A549 (cell line): ENCODE results near the gene ODAD2. TPM values are rescaled to one million over a fixed set of nuclear protein-coding genes. Genes with fewer than 3 reads are reported as not detected.
"Not testable (repeated sequence)": the region's sequence is repeated elsewhere in the genome, so short reads cannot be mapped to it uniquely, and the experiment has no call there.

ENCODE experiments used
- ATAC-seq, 2 experiments: fragments of 200-7000 bp in 1 of 2; fragments of >200 bp in 1 of 2; cut with Nextera tagmentation in 1 of 2; cut with Tn5 transposase in 1 of 2; 3 replicates each; pipeline versions ENCODE4 v1.8.0 to v1.9.1; 2018 to 2020; ENCODE audit warnings: mild to moderate bottlenecking in 1 of 2, moderate library complexity in 1 of 2
- CTCF ChIA-PET: fragments of 300-600 bp; sonication (Branson Sonifier 250); formaldehyde crosslinking; extraction: SDS; loops from one replicate; lab custom pipeline; 2021; ENCODE audit warnings: antibody characterized with exemption, inconsistent platforms; lab: Yijun Ruan, JAX
- POLR2A ChIA-PET: fragments of 350-600 bp; formaldehyde crosslinking; extraction: SDS; loops from one replicate; lab custom pipeline; 2021; ENCODE audit warnings: antibody characterized with exemption, inconsistent platforms; lab: Yijun Ruan, JAX
- DNase-seq, 2 experiments: peaks; one replicate each; pipeline versions ENCODE4 v3.0.0 to v3.0.0-alpha.2; 2011 to 2016; ENCODE audit warnings: low read depth in 1 of 2, low spot score in 1 of 2
- FAIRE-seq: peaks from 2 replicates; lab custom pipeline; 2011; peaks lifted over from hg19 to GRCh38; lab: Jason Lieb, UNC
- H3K27ac ChIP-seq, 2 experiments: fragments of >200 bp; sonication (Bioruptor Twin); formaldehyde crosslinking; 3 replicates each; pipeline ENCODE4 v1.5.1; 2016 to 2017
- H3K4me1 ChIP-seq: fragments of >200 bp; sonication (Bioruptor Twin); formaldehyde crosslinking; 3 replicates; pipeline ENCODE4 v1.6.1; 2016
- H3K4me2 ChIP-seq: fragments of >200 bp; sonication (Bioruptor Twin); formaldehyde crosslinking; 3 replicates; pipeline ENCODE4 v1.6.1; 2016
- H3K4me3 ChIP-seq: fragments of >200 bp; sonication (Bioruptor Twin); formaldehyde crosslinking; 3 replicates; pipeline ENCODE4 v1.5.1; 2016
- H3K9me3 ChIP-seq: fragments of >200 bp; sonication (Bioruptor Twin); formaldehyde crosslinking; 3 replicates; pipeline ENCODE4 v1.6.1; 2016
- BHLHE40 ChIP-seq: IDR thresholded peaks from 2 replicates; pipeline ENCODE4 v1.6.1; 2012; ENCODE audit warnings: low read depth, low read length, inconsistent platforms
- CBX2 ChIP-seq: fragments of 200-600 bp; sonication (generic); IDR thresholded peaks from 2 replicates; pipeline ENCODE4 v1.6.1; 2016; ENCODE audit warnings: low read depth, mild to moderate bottlenecking, borderline replicate concordance
- CBX8 ChIP-seq: fragments of 200-600 bp; sonication (generic); IDR thresholded peaks from 2 replicates; pipeline ENCODE4 v1.6.1; 2016
- CHD4 ChIP-seq: fragments of 200-600 bp; sonication (generic); IDR thresholded peaks from 2 replicates; pipeline ENCODE4 v1.6.1; 2016; ENCODE audit warnings: antibody characterized with exemption, mild to moderate bottlenecking, borderline replicate concordance
- CTCF ChIP-seq: fragments of >200 bp; sonication (Bioruptor Twin); formaldehyde crosslinking; IDR thresholded peaks from 3 replicates; pipeline ENCODE4 v1.5.1; 2016
- EP300 ChIP-seq, 2 experiments: fragments of >200 bp; sonication (Bioruptor Twin); formaldehyde crosslinking; IDR thresholded peaks; 2 replicates in 1 of 2; 3 replicates in 1 of 2; pipeline ENCODE4 v1.6.1; 2016 to 2017
- ESRRA ChIP-seq: fragments of 150-350 bp; IDR thresholded peaks from 2 replicates; pipeline ENCODE4 v1.6.1; 2014; ENCODE audit warnings: mild to moderate bottlenecking, low read length, borderline replicate concordance
- FOSL2 ChIP-seq, 2 experiments: fragments of 450-650 bp in 1 of 2; fragments of >200 bp in 1 of 2; sonication (Bioruptor Twin) in 1 of 2; formaldehyde crosslinking; IDR thresholded peaks; 2 replicates each; pipeline versions ENCODE4 v1.5.0 to v1.6.1; 2016 to 2020; ENCODE audit warnings: mild to moderate bottlenecking in 1 of 2, moderate library complexity in 1 of 2
- FOXS1 ChIP-seq: fragments of 250-450 bp; sonication (Bioruptor Pico); IDR thresholded peaks from 2 replicates; pipeline ENCODE4 v1.5.0; 2020; ENCODE audit warnings: mild to moderate bottlenecking, moderate library complexity
- GATA3 ChIP-seq: IDR thresholded peaks from 2 replicates; pipeline ENCODE4 v1.6.1; 2012; ENCODE audit warnings: borderline replicate concordance
- HDAC2 ChIP-seq: fragments of 200-600 bp; sonication (generic); IDR thresholded peaks from 2 replicates; pipeline ENCODE4 v1.6.1; 2016
- HOXA7 ChIP-seq: fragments of 250-450 bp; sonication (Bioruptor Pico); IDR thresholded peaks from 2 replicates; pipeline ENCODE4 v1.5.0; 2020; ENCODE audit warnings: mild to moderate bottlenecking, moderate library complexity
- HOXB13 ChIP-seq: fragments of 250-450 bp; sonication (Bioruptor Pico); IDR thresholded peaks from 2 replicates; pipeline ENCODE4 v1.5.0; 2020; ENCODE audit warnings: low read depth, mild to moderate bottlenecking, moderate library complexity
- HOXB5 ChIP-seq: fragments of 250-450 bp; sonication (Bioruptor Pico); IDR thresholded peaks from 2 replicates; pipeline ENCODE4 v1.5.0; 2020; ENCODE audit warnings: mild to moderate bottlenecking, moderate library complexity
- JUN ChIP-seq, 2 experiments: fragments of >200 bp; sonication (Bioruptor Twin); formaldehyde crosslinking; IDR thresholded peaks; 2 replicates in 1 of 2; 3 replicates in 1 of 2; pipeline ENCODE4 v1.6.1; 2016 to 2017
- KDM1A ChIP-seq: fragments of 200-600 bp; sonication (generic); IDR thresholded peaks from 2 replicates; pipeline ENCODE4 v1.6.1; 2016; ENCODE audit warnings: low read depth, mild to moderate bottlenecking
- MAFK ChIP-seq: fragments of 450-650 bp; IDR thresholded peaks from 2 replicates; pipeline ENCODE4 v1.6.1; 2014; ENCODE audit not compliant: partially characterized antibody
- MAZ ChIP-seq: fragments of 150-350 bp; IDR thresholded peaks from 2 replicates; pipeline ENCODE4 v1.6.1; 2014; ENCODE audit warnings: antibody characterized with exemption, low read depth, low read length, borderline replicate concordance
- MYC ChIP-seq: IDR thresholded peaks from 2 replicates; pipeline ENCODE4 v1.6.1; 2012; ENCODE audit warnings: mild to moderate bottlenecking, inconsistent platforms, low read length, improper control_type of control experiment, borderline replicate concordance
- NPAS2 ChIP-seq: fragments of 250-450 bp; sonication (Bioruptor Pico); IDR thresholded peaks from 2 replicates; pipeline ENCODE4 v1.8.0; 2022; ENCODE audit warnings: mild to moderate bottlenecking, moderate library complexity, borderline replicate concordance
- NR3C1 ChIP-seq: fragments of >200 bp; sonication (Bioruptor Twin); formaldehyde crosslinking; IDR thresholded peaks from 3 replicates; pipeline ENCODE4 v1.6.1; 2017
- PHF8 ChIP-seq: fragments of 200-600 bp; sonication (generic); IDR thresholded peaks from 2 replicates; pipeline ENCODE4 v1.6.1; 2016; ENCODE audit warnings: low read depth, mild to moderate bottlenecking, antibody characterized with exemption, moderate library complexity, borderline replicate concordance
- POLR2A ChIP-seq: IDR thresholded peaks from 2 replicates; pipeline ENCODE4 v1.6.1; 2012; ENCODE audit warnings: mild to moderate bottlenecking, low read length
- RAD21 ChIP-seq, 2 experiments: fragments of >200 bp in 1 of 2; sonication (Bioruptor Twin) in 1 of 2; formaldehyde crosslinking in 1 of 2; IDR thresholded peaks in 1 of 2; conservative IDR thresholded peaks in 1 of 2; 2 replicates in 1 of 2; 3 replicates in 1 of 2; pipeline ENCODE4 v1.6.1; 2012 to 2018; ENCODE audit warnings: inconsistent platforms in 1 of 2
- RFX5 ChIP-seq: fragments of 450-650 bp; IDR thresholded peaks from 2 replicates; pipeline ENCODE4 v1.7.1; 2014; ENCODE audit warnings: antibody characterized with exemption, mild to moderate bottlenecking, moderate library complexity
- RNF2 ChIP-seq: fragments of 200-600 bp; sonication (generic); IDR thresholded peaks from 2 replicates; pipeline ENCODE4 v1.6.1; 2016; ENCODE audit warnings: low read depth, mild to moderate bottlenecking, antibody characterized with exemption, moderate library complexity, borderline replicate concordance
- SMC3 ChIP-seq: fragments of >200 bp; sonication (Bioruptor Twin); formaldehyde crosslinking; IDR thresholded peaks from 3 replicates; pipeline ENCODE4 v1.6.1; 2018; ENCODE audit warnings: inconsistent platforms
- USF2 ChIP-seq: fragments of 450-650 bp; IDR thresholded peaks from 2 replicates; pipeline ENCODE4 v1.6.1; 2014; ENCODE audit warnings: antibody characterized with exemption
- ZC3H11A ChIP-seq: fragments of 450-650 bp; IDR thresholded peaks from 2 replicates; pipeline ENCODE4 v1.6.1; 2014; ENCODE audit warnings: antibody characterized with exemption, mild to moderate bottlenecking
- WGBS: methylation state at CpG from one replicate; pipeline ENCODE4 v1.1.6; 2017; ENCODE audit errors: missing lambda C conversion rate; 5-methylcytosine and 5-hydroxymethylcytosine counted together
- polyA plus RNA-seq, 4 experiments: library from polyadenylated mRNA; depleted of rRNA in 3 of 4; stranded (reverse); fragments of >200 nt; fragmentation: RNase III in 1 of 4; extraction: RNeasy Plus Mini Kit Qiagen cat#74134 plus additional on column Dnase treatment in 1 of 4; gene quantifications; 2 replicates in 3 of 4; 3 replicates in 1 of 4; pipeline ENCODE4 v1.2.3, GENCODE V29; 2011 to 2017
- TF ChIP-seq, protein P1 (sequence below): IDR thresholded peaks from 2 replicates; pipeline ENCODE4 v1.6.1; 2012

The ODAD2 gene
- polyA plus RNA-seq, 2 of the 4 experiments (the other 2 are of a cell fraction), result not detected

DNA sequence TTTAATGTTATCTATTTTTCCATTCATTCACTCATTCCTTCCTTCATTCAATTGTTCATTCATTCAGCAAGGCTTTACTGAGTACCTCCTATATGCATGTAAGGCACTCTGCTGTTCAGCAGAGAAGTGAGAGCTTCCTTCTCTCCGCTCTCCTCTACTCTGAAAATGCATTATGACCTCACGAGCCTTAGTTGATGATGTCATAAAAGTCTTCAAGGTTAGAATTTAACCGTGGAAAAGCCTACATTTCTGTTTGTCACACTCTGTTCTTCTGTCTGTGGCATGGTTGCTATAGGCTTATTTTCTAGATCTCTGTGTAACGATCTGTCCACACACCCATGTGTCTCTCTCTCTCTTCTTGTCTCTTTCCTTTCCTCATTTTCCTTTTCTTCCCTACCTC, 17.1 kb downstream of the ODAD2 start:
- no peaks in the 10 kb centered on the region for H3K4me1 ChIP-seq
- H3K4me2 ChIP-seq, result no peak overlapping the region
- no peak for ATAC-seq
- ChIA-PET POLR2A (no interaction called here), CTCF (no interaction called here)
- H3K27ac ChIP-seq, result no peak overlapping the region
- no peaks in the 10 kb centered on the region for H3K9me3 ChIP-seq
- no peak overlapping the region for H3K4me3 ChIP-seq
- FAIRE-seq, result no peak
- DNase-seq, result no peak
- no peak for TF ChIP-seq HDAC2
- TF ChIP-seq NPAS2 (CRISPR knock-in tag), result no peak
- no peak for TF ChIP-seq EP300 (IDR thresholded peaks at IDR 0.05)
- no peak for TF ChIP-seq KDM1A
- TF ChIP-seq CBX2, result no peak
- no peak for TF ChIP-seq CBX8
- TF ChIP-seq MAFK, result no peak
- no peak for TF ChIP-seq CTCF
- TF ChIP-seq HOXA7, result no peak
- TF ChIP-seq ZC3H11A, result no peak
- no peak for TF ChIP-seq SMC3
- no peak for TF ChIP-seq FOSL2 (IDR thresholded peaks at IDR 0.05)
- no peak for TF ChIP-seq FOSL2 (CRISPR knock-in tag; IDR thresholded peaks at IDR 0.05)
- no peak for TF ChIP-seq CHD4
- no peak for TF ChIP-seq NR3C1
- WGBS, result 3% methylated on average over 4 of the region's 4 CpGs

DNA sequence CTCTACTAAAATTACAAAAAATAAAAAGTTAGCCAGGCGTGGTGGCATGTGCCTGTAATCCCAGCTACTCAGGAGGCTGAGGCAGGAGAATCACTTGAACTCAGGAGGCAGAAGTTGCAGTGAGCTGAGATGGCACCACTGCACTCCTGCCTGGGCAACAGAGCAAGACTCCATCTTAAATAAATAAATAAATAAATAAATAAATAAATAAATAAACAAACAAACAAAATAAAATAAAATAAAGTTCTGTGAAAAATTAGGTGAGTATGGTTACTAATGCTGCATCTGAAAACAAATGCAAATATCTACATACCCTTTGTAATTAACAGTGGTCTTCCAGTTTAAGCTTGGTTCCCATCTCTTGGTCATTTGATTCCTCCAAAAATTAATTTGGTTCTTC, 28.1 kb downstream of the ODAD2 start:
- H3K9me3 ChIP-seq, ATAC-seq, H3K4me1 ChIP-seq, CTCF ChIA-PET, DNase-seq, H3K4me3 ChIP-seq, FAIRE-seq, H3K4me2 ChIP-seq, POLR2A ChIA-PET, H3K27ac ChIP-seq: not testable (repeated sequence)
- peak; percentile 84 for TF ChIP-seq ZC3H11A
- WGBS, result 0% methylated on average over 1 of the region's 1 CpG

DNA sequence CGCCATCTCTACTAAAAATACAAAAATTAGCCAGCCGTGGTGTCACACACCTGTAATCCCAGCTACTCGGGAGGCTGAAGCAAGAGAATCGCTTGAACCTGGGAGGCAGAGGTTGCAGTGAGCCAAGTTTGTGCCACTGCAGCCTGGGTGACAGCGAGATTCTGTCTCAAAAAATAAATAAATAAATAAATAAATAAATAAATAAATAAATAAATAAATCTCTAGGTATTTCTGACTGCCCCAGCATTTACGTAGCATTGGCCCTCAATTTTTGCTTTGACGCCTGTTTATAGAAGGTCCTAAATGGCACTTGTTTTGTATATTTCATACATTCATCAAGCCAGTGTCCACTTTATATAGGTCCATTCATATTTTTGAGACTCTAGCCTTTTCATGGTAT, 28.9 kb downstream of the ODAD2 start:
- POLR2A ChIA-PET, ATAC-seq, H3K4me2 ChIP-seq, H3K27ac ChIP-seq, H3K4me1 ChIP-seq, CTCF ChIA-PET, DNase-seq, H3K4me3 ChIP-seq, FAIRE-seq, H3K9me3 ChIP-seq: not testable (repeated sequence)
- 30% methylated on average over 7 of the region's 7 CpGs for WGBS
- peak; percentile 79 for TF ChIP-seq ZC3H11A

DNA sequence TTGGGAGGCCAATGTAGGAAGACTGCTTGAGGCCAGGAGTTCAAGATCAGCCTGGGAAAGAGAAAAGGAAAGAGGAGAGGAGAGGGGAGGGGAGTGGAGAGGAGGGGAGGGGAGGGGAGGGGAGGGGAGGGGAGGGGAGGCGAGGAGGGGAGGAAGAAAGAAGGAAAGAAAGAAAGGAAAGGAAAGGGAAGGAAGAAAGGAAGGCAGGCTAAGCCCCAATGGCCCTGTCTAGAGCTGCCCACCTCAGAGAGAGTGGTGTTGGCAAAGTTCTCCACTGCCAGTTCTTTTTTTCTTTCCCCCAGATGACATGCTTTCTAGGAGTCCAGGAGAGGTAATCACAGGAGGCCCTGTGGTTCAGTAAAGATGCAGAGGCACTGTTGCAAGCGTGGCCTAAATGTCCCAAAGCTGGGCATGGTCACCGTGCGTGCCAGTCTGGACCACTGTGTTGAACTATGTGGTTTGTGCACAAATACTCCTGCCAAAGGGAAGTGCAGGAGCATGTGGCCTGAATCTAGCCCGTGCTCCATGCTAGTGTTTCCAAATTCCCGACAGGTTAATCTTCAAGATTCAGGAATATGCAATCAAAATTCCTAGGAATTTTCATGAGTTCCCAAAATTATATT, 39.7 kb downstream of the ODAD2 start:
- CTCF ChIA-PET, result no interaction called here
- no peak overlapping the region for H3K27ac ChIP-seq
- H3K4me1 ChIP-seq, result no peaks in the 10 kb centered on the region
- no peak for FAIRE-seq
- no peaks in the 10 kb centered on the region for H3K9me3 ChIP-seq
- 43% methylated on average over 5 of the region's 6 CpGs for WGBS
- no peak for TF ChIP-seq MAFK
- no peak for TF ChIP-seq NPAS2 (CRISPR knock-in tag)
- no peak for TF ChIP-seq USF2
- TF ChIP-seq HOXB13 (CRISPR knock-in tag), result no peak
- no peak for TF ChIP-seq RAD21 (conservative IDR thresholded peaks at IDR 0.05 in 1 of 2, IDR thresholded peaks at IDR 0.05 in 1 of 2)
- no peak for TF ChIP-seq PHF8
- no peak for TF ChIP-seq POLR2A
- TF ChIP-seq HOXB5 (CRISPR knock-in tag), result no peak
- TF ChIP-seq GATA3, result no peak
- TF ChIP-seq CHD4, result no peak
- TF ChIP-seq RFX5, result no peak
- TF ChIP-seq MAZ, result no peak
- TF ChIP-seq JUN (IDR thresholded peaks at IDR 0.05), result no peak
- TF ChIP-seq FOXS1, result no peak
- no peak for TF ChIP-seq ESRRA
- TF ChIP-seq RNF2, result no peak
- no peak for TF ChIP-seq MYC
- TF ChIP-seq, protein P1, sequence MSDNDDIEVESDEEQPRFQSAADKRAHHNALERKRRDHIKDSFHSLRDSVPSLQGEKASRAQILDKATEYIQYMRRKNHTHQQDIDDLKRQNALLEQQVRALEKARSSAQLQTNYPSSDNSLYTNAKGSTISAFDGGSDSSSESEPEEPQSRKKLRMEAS, result no peak
- TF ChIP-seq BHLHE40, result no peak
- TF ChIP-seq, all 56 proteins: peak for 0
- no peak for ATAC-seq
- Histone ChIP-seq H3K4me2 (no peak overlapping the region), H3K4me3 (no peak overlapping the region)
- no peak for DNase-seq
- POLR2A ChIA-PET, result no interaction called here
